Neural crest cell (in vitro differentiated cells): ENCODE measurements around the gene CYP11A1. TPM values are rescaled to one million over a fixed set of nuclear protein-coding genes. Genes with fewer than 3 reads are reported as not detected.

Experiments
- DNase-seq: peaks from one replicate; pipeline ENCODE4 v3.0.0; 2021; ENCODE audit warnings: low read depth, mixed read lengths, low spot score
- H3K27ac Mint-ChIP-seq: one replicate; pipeline ENCODE4 v1.8.0; 2021; ENCODE audit warnings: mild to moderate bottlenecking, mixed read lengths; ENCODE audit not compliant: unreplicated experiment
- H3K27me3 Mint-ChIP-seq: 2 replicates; pipeline ENCODE4 v1.8.0; 2021; ENCODE audit warnings: low read depth, mild to moderate bottlenecking, mixed read lengths
- H3K36me3 Mint-ChIP-seq: 2 replicates; pipeline ENCODE4 v1.8.0; 2021; ENCODE audit warnings: low read depth, mild to moderate bottlenecking, mixed read lengths
- H3K4me1 Mint-ChIP-seq: 2 replicates; pipeline ENCODE4 v1.8.0; 2021; ENCODE audit warnings: mixed read lengths
- H3K4me3 Mint-ChIP-seq: one replicate; pipeline ENCODE4 v1.8.0; 2021; ENCODE audit warnings: mild to moderate bottlenecking, mixed read lengths
- H3K9me3 Mint-ChIP-seq: 2 replicates; pipeline ENCODE4 v1.8.0; 2021; ENCODE audit warnings: mixed read lengths
- CTCF ChIP-seq: fragments of 200-600 bp; sonication (generic); conservative IDR thresholded peaks from 2 replicates; pipeline ENCODE4 v1.5.0; 2021; ENCODE audit warnings: antibody characterized with exemption, mild to moderate bottlenecking
- total RNA-seq: library from RNA; stranded (reverse); gene quantifications from 2 replicates; pipeline ENCODE4 v1.2.1, GENCODE V29; 2021

Gene CYP11A1
- total RNA-seq, 1 donor from 2014 or later: 0.77 TPM

- Mint-ChIP-seq H3K4me3 (no peak overlapping the region), H3K4me1 (no peaks in the 10 kb centered on the region), H3K9me3 (no peaks in the 10 kb centered on the region), H3K27me3 (peaks cover 4% of the 10 kb centered on the region), H3K27ac (peak overlapping the region; percentile 88), H3K36me3 (no peaks in the 10 kb centered on the region)
- DNase-seq: peak; percentile 89
- peak; percentile 96 for TF ChIP-seq CTCF
These were observed 14.8 kb upstream of the CYP11A1 start for GRCh38 chr15:74382004-74382816.

GRCh38 chr15:74381481-74381880, 14.0 kb upstream of the CYP11A1 start:
- Mint-ChIP-seq H3K9me3 (no peaks in the 10 kb centered on the region), H3K4me1 (no peaks in the 10 kb centered on the region), H3K27ac (no peak overlapping the region), H3K27me3 (peaks cover 4% of the 10 kb centered on the region), H3K36me3 (no peaks in the 10 kb centered on the region), H3K4me3 (no peak overlapping the region)
- DNase-seq: no peak
- no peak for TF ChIP-seq CTCF

GRCh38 chr15:74381190-74381453, 13.7 kb upstream of the CYP11A1 start:
- Mint-ChIP-seq H3K4me3 (no peak overlapping the region), H3K4me1 (no peaks in the 10 kb centered on the region), H3K27ac (no peak overlapping the region), H3K9me3 (no peaks in the 10 kb centered on the region), H3K27me3 (peaks cover 4% of the 10 kb centered on the region), H3K36me3 (no peaks in the 10 kb centered on the region)
- TF ChIP-seq CTCF: no peak
- no peak for DNase-seq

GRCh38 chr15:74380361-74381189, 13.1 kb upstream of the CYP11A1 start:
- no peaks in the 10 kb centered on the region for H3K4me1 Mint-ChIP-seq
- H3K36me3 Mint-ChIP-seq: no peaks in the 10 kb centered on the region
- H3K9me3 Mint-ChIP-seq: no peaks in the 10 kb centered on the region
- TF ChIP-seq CTCF: no peak
- no peak overlapping the region for H3K4me3 Mint-ChIP-seq
- peaks cover 4% of the 10 kb centered on the region for H3K27me3 Mint-ChIP-seq
- no peak overlapping the region for H3K27ac Mint-ChIP-seq
- no peak for DNase-seq

GRCh38 chr15:74378848-74379247, 11.4 kb upstream of the CYP11A1 start:
- no peak for DNase-seq
- no peak for TF ChIP-seq CTCF
- Mint-ChIP-seq H3K27me3 (peaks cover 9% of the 10 kb centered on the region), H3K4me1 (peaks cover 12% of the 10 kb centered on the region), H3K27ac (no peak overlapping the region), H3K36me3 (no peaks in the 10 kb centered on the region), H3K9me3 (no peaks in the 10 kb centered on the region), H3K4me3 (no peak overlapping the region)
